Kidney glomerular epithelial cell (primary cell): ENCODE results near the gene FAM25G.
"Not testable (repeated sequence)": the region's sequence is repeated elsewhere in the genome, so short reads cannot be mapped to it uniquely, and the experiment has no call there.

ENCODE experiments used
- DNase-seq: peaks from one replicate; lab custom pipeline; 2025; lab: John Stamatoyannopoulos, UW

FAM25G gene

GRCh38 chr10:47491600-47491999, at the start of gene FAM25G:
Gene FAM25G (minus strand): TSS chr10:47491700. CDS start chr10:47491674, 26 bp downstream.
- DNase-seq, result not testable (repeated sequence)

DNA sequence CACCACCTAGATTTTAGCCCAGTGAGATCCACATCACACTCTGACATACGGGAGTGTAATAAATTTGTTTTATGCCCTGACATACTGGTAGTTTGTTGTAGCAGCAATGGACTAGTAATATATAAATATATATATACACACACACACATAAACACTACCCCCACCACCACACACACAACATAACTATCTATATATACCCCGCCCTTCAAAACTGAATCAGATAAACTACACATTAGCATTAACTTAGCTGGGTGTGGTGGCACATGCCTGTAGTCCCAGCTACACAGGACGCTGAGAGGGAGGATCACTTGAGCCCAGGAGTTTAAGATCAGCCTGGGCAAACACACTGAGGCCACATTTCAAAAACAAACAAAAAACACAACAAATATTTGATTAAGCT, 44.9 kb upstream of the FAM25G start:
- not testable (repeated sequence) for DNase-seq

GRCh38 chr10:47523475-47523874, 32.0 kb upstream of the FAM25G start, which contains the start of gene AGAP9:
Gene AGAP9 (minus strand): TSS chr10:47523638. CDS start chr10:47523526, 112 bp downstream.
- not testable (repeated sequence) for DNase-seq

DNA sequence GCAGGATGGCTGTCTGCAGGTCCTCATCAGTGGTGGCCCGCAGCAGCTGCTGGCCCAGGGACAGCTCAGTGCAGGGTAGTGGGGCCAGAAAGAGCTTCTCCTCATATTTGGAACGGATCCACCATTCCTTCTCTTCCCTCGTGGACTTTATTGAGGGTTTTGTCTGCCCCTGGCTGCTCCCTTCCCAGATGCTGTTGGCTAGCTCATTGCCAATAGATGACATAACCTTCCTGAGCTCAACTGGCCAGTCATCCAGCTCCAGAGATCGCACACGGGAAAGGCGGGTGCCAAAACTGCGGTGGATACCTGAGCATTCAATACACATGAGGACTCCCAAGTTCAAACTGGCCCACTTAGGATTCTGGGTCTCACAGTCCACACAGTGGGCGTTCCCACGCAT, 10.8 kb upstream of the FAM25G start:
- not testable (repeated sequence) for DNase-seq

DNA sequence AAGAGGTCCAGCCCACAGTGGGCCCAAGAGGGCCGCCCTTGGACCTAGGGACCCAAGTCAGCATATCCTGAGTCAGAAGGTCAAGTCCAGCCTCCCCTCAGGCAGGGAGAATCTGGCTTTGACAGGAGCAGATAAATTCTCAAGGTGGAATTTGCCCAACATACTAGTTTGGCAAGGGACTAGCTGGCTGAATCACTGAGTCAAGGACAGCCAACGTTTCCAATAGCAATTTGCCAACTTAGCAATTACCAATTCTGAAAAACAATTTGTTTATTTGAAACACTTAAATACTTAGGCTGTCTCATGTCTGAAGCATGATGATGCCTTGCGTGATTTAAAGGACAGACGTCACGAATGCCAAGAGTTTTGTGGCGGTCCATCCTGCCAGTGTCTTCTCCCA, 2.7 kb upstream of the FAM25G start:
- DNase-seq, result not testable (repeated sequence)

GRCh38 chr10:47489630-47490029, 1.9 kb downstream of the FAM25G start:
- DNase-seq, result not testable (repeated sequence)

- DNase-seq, result not testable (repeated sequence)
Observed at GRCh38 chr10:47485943-47486342, 5.6 kb downstream of the FAM25G start.

- not testable (repeated sequence) for DNase-seq
Observed at GRCh38 chr10:47484786-47485185, 6.7 kb downstream of the FAM25G start.

DNA sequence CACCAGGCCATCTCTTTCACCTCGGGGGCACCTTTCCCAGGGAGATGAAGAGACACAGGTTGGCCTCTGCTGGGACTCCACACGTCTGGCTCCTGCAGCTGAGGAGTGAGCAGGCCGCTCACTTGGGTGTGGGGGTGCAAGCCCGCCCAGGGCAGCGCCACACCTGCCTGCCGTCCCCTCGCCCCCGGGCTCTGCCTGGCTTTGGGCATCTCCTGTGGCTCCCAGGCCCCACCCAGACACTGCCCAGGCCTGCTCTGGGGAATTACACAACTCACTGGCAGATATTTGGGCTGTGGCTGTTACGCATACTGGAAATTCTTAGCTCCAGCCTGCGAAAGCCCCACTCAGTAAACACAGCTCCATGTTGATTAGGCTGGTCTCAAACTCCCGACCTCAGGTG, 7.6 kb downstream of the FAM25G start, which contains the start of gene ANXA8:
ANXA8 (minus strand) TSS at position 193 of the 400 bp plus-strand sequence; CDS start at position 11, 182 bp downstream.
- not testable (repeated sequence) for DNase-seq

- not testable (repeated sequence) for DNase-seq
Observed at GRCh38 chr10:47482367-47482766, 9.1 kb downstream of the FAM25G start.

DNA sequence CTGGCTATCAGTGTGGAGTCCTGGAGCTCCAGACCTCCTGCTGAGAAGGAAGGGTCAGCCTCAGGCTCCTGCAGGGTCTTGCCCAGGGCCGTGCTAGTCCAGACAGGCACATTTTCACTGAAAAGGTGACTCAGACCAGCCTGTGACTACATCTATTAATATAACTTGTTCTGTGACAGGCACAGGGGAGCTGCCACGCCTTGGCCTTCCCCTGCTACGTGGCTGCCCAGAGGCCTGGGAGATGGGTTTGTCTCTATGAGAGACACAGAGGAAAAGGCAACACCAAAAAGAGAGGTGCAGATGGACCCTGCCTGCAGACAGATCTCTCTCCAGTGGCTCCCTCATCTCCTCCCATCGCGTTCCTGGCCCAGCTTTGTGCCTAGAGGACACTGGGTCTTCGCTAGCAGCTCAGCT, 9.7 kb downstream of the FAM25G start:
- DNase-seq, result not testable (repeated sequence)

DNA sequence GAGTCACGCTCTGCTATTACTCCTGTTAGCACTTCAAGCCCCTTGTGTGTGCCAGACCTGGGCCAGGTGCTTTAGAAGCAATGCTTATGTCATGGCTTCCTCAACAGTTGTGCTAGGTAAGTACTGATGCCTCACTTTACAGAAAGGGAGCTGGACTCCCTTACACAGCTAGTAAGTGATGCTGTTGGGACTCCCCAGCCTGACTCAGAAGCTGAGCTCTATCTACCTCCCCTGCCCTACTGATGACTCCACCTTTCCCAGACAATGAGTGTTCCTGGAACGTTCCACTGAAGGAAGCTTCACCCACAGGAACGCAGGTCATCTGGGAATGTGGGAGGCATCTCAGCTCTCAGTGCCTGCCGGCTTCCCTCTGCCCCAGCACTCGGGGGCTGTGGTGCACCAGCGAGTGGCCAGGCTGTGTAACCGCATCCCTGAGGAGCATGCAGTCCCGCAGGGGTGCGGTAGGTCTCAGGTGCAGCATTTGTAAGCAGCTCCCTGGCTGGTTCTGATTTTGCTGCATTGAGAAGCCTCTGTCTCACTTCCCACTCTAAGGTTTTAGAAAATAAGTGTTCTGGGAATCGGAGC, 10.2 kb downstream of the FAM25G start:
- peak; percentile 64 for DNase-seq

DNA sequence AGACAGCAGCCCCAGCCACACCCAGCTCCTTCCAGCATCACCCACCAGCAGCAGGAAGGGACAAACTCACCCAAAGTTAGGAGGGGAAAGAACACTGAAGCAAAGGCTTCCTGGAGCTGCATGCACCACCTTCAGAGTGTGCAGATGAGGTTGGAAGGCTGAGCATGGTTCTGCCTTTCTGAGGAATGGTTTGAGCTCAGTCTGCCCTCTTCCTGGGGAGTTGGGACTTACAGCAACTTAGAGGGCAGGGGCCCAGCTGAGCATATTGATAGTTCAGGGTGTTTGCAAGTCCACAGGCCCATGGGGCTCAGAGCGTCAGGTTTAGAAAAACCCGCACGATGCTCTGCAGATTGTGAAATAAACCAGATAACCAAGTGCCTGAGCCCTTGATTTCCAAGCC, 11.4 kb downstream of the FAM25G start:
- DNase-seq, result not testable (repeated sequence)

- not testable (repeated sequence) for DNase-seq
Observed at GRCh38 chr10:47478114-47478513, 13.4 kb downstream of the FAM25G start.

DNA sequence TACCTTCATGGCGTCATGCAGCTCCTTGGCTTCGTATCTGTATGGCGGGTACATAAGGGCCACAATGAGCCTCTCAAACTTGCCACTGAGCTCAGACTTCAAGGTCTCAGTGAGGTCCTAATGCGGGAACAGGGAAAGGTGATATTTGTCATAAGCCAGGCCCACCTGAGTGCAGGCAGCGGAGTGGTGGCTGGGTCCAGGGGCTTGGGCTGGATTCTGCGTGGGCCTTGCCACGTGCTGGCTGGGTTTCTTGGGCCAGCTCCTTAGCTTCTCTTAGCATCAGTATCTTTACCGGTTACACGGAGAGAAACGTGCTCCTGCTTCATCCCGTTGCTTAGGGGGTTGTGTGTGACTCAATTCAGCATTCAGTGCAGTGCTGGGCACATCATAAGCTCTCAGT, 14.4 kb downstream of the FAM25G start:
- DNase-seq, result not testable (repeated sequence)

- DNase-seq, result not testable (repeated sequence)
Observed at GRCh38 chr10:47475101-47475500, 16.4 kb downstream of the FAM25G start.

DNA sequence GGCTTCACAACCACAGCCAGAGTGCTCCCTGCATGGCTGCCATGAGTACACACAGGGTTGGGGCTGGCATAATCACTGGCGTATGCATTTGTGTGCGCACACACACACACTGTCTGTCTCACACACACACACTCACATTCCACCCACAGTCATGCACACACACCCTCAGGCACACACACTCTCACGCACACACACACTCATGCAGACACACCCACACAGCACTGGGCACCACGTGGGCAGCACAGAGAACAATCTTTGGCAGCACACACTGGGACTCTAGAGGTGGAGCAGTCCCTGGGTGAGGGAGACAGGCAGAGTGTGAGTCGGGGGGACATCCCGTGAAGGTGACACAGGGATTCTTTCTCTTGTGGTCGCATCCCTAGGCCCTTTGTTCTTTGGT, 18.0 kb downstream of the FAM25G start:
- not testable (repeated sequence) for DNase-seq

- not testable (repeated sequence) for DNase-seq
Observed at GRCh38 chr10:47472647-47473046, 18.9 kb downstream of the FAM25G start.

DNA sequence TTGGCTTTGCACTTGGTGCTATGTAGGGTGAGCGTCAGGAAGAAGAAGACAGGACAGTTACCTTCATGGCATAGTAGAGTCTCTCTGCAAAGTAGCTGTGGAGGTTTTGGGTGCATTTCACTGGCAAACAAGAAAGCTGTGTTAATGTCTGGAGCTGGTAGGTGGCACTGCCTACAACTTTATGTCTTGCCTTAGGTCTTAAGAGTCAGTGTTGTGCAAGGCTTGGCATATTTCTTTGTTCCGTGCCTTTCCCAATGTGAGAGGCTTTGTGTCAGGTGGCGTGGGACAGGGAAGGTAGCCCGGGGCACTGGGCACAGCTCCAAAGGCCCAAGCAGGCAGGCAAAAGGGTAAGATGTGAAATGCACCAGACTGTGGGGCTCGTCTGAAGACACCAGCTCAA, 19.4 kb downstream of the FAM25G start:
- DNase-seq, result not testable (repeated sequence)

- DNase-seq, result not testable (repeated sequence)
Observed at GRCh38 chr10:47468731-47469528, 22.6 kb downstream of the FAM25G start.

- DNase-seq, result not testable (repeated sequence)
Observed at GRCh38 chr10:47467957-47468356, 23.5 kb downstream of the FAM25G start.

GRCh38 chr10:47467458-47467857, 24.0 kb downstream of the FAM25G start:
- not testable (repeated sequence) for DNase-seq
